Neuron (in vitro differentiated cells): ENCODE data around the gene TRIM13.
A peak's percentile ranks its signal among the peaks of the same experiment; 100 is the strongest.
"Not testable (repeated sequence)": the region's sequence is repeated elsewhere in the genome, so short reads cannot be mapped to it uniquely, and the experiment has no call there.

Experiments used
- H2AFZ ChIP-seq: one replicate; pipeline ENCODE4 v1.6.1; 2013; ENCODE audit warnings: low read depth, mild to moderate bottlenecking, inconsistent platforms, low read length, moderate library complexity
- H3K27me3 ChIP-seq: one replicate; pipeline ENCODE4 v1.6.1; 2013; ENCODE audit warnings: low read length; ENCODE audit not compliant: insufficient read depth
- H3K36me3 ChIP-seq: one replicate; pipeline ENCODE4 v1.6.1; 2013; ENCODE audit warnings: low read length; ENCODE audit not compliant: insufficient read depth
- H3K4me1 ChIP-seq: one replicate; pipeline ENCODE4 v1.6.1; 2013; ENCODE audit warnings: low read length; ENCODE audit not compliant: insufficient read depth
- H3K4me3 ChIP-seq: 2 replicates; pipeline ENCODE4 v1.5.1; 2013; ENCODE audit warnings: mild to moderate bottlenecking, low read length, moderate library complexity
- H3K9me3 ChIP-seq: one replicate; pipeline ENCODE4 v1.6.1; 2013; ENCODE audit warnings: low read length

The TRIM13 gene

GRCh38 chr13:49977992-49978391, 18.9 kb upstream of the TRIM13 start:
- Histone ChIP-seq H3K36me3 (peaks cover 4% of the 10 kb centered on the region), H3K4me1 (no peaks in the 10 kb centered on the region), H2AFZ (no peak overlapping the region), H3K4me3 (no peak overlapping the region), H3K9me3 (no peaks in the 10 kb centered on the region), H3K27me3 (no peaks in the 10 kb centered on the region)

- H3K9me3 ChIP-seq, result no peaks in the 10 kb centered on the region
- H2AFZ ChIP-seq, result no peak overlapping the region
- H3K27me3 ChIP-seq, result no peaks in the 10 kb centered on the region
- H3K4me3 ChIP-seq, result no peak overlapping the region
- H3K36me3 ChIP-seq, result peaks cover 3% of the 10 kb centered on the region
- H3K4me1 ChIP-seq, result no peaks in the 10 kb centered on the region
These were observed 16.6 kb upstream of the TRIM13 start for GRCh38 chr13:49980266-49980665.

- no peaks in the 10 kb centered on the region for H3K9me3 ChIP-seq
- peaks cover 2% of the 10 kb centered on the region for H3K36me3 ChIP-seq
- H3K27me3 ChIP-seq, result no peaks in the 10 kb centered on the region
- H2AFZ ChIP-seq, result no peak overlapping the region
- no peak overlapping the region for H3K4me3 ChIP-seq
- no peaks in the 10 kb centered on the region for H3K4me1 ChIP-seq
These were observed 11.7 kb upstream of the TRIM13 start for GRCh38 chr13:49985129-49985528.

- no peak overlapping the region for H3K4me3 ChIP-seq
- H3K4me1 ChIP-seq, result no peaks in the 10 kb centered on the region
- H2AFZ ChIP-seq, result no peak overlapping the region
- no peaks in the 10 kb centered on the region for H3K9me3 ChIP-seq
- H3K27me3 ChIP-seq, result no peaks in the 10 kb centered on the region
- H3K36me3 ChIP-seq, result peaks cover 2% of the 10 kb centered on the region
These were observed 10.4 kb upstream of the TRIM13 start for GRCh38 chr13:49986471-49986870.

GRCh38 chr13:49990612-49991011, 6.2 kb upstream of the TRIM13 start:
- not testable (repeated sequence) for H3K27me3 ChIP-seq, H3K36me3 ChIP-seq, H3K4me3 ChIP-seq, H3K4me1 ChIP-seq, H2AFZ ChIP-seq, H3K9me3 ChIP-seq

GRCh38 chr13:49993111-49993510, 3.7 kb upstream of the TRIM13 start:
- Histone ChIP-seq H3K9me3 (no peaks in the 10 kb centered on the region), H3K36me3 (peaks cover 2% of the 10 kb centered on the region), H3K4me3 (no peak overlapping the region), H3K27me3 (no peaks in the 10 kb centered on the region), H2AFZ (no peak overlapping the region), H3K4me1 (peaks cover 4% of the 10 kb centered on the region)

- Histone ChIP-seq H3K4me1 (peaks cover 9% of the 10 kb centered on the region), H2AFZ (no peak overlapping the region), H3K9me3 (no peaks in the 10 kb centered on the region), H3K36me3 (peaks cover 4% of the 10 kb centered on the region), H3K4me3 (no peak overlapping the region), H3K27me3 (no peaks in the 10 kb centered on the region)
These were observed 3.2 kb upstream of the TRIM13 start for GRCh38 chr13:49993666-49994065.

GRCh38 chr13:49995625-49996101, 1.2 kb upstream of the TRIM13 start:
- H3K27me3 ChIP-seq, result no peaks in the 10 kb centered on the region
- peaks cover 21% of the 10 kb centered on the region for H3K36me3 ChIP-seq
- H2AFZ ChIP-seq, result no peak overlapping the region
- peaks cover 17% of the 10 kb centered on the region for H3K4me1 ChIP-seq
- H3K4me3 ChIP-seq, result no peak overlapping the region
- no peaks in the 10 kb centered on the region for H3K9me3 ChIP-seq

GRCh38 chr13:49996161-49996915, 504 bp upstream of the TRIM13 start:
- H3K4me1 ChIP-seq, result peaks cover 17% of the 10 kb centered on the region
- peaks cover 26% of the 10 kb centered on the region for H3K36me3 ChIP-seq
- H3K27me3 ChIP-seq, result no peaks in the 10 kb centered on the region
- no peaks in the 10 kb centered on the region for H3K9me3 ChIP-seq
- peak overlapping the region; percentile 44 for H3K4me3 ChIP-seq
- peak overlapping the region; percentile 95 for H2AFZ ChIP-seq

- no peaks in the 10 kb centered on the region for H3K9me3 ChIP-seq
- H3K4me3 ChIP-seq, result peak overlapping the region; percentile 76
- peaks cover 34% of the 10 kb centered on the region for H3K36me3 ChIP-seq
- no peak overlapping the region for H2AFZ ChIP-seq
- no peaks in the 10 kb centered on the region for H3K27me3 ChIP-seq
- peaks cover 17% of the 10 kb centered on the region for H3K4me1 ChIP-seq
These were observed 1.1 kb downstream of the TRIM13 start for GRCh38 chr13:49997955-49998354.

GRCh38 chr13:49998714-49999624, 2.1 kb downstream of the TRIM13 start:
- Histone ChIP-seq H3K27me3 (no peaks in the 10 kb centered on the region), H3K9me3 (no peaks in the 10 kb centered on the region), H3K4me1 (peaks cover 17% of the 10 kb centered on the region), H2AFZ (no peak overlapping the region), H3K4me3 (peak overlapping the region; percentile 76), H3K36me3 (peaks cover 38% of the 10 kb centered on the region)

- Histone ChIP-seq H2AFZ (no peak overlapping the region), H3K9me3 (peaks cover 2% of the 10 kb centered on the region), H3K4me1 (peaks cover 17% of the 10 kb centered on the region), H3K36me3 (peaks cover 49% of the 10 kb centered on the region), H3K4me3 (no peak overlapping the region), H3K27me3 (no peaks in the 10 kb centered on the region)
These were observed 4.4 kb downstream of the TRIM13 start for GRCh38 chr13:50001287-50001686.

- Histone ChIP-seq H3K27me3 (no peaks in the 10 kb centered on the region), H3K9me3 (peaks cover 2% of the 10 kb centered on the region), H3K36me3 (peaks cover 46% of the 10 kb centered on the region), H2AFZ (no peak overlapping the region), H3K4me1 (no peaks in the 10 kb centered on the region), H3K4me3 (no peak overlapping the region)
These were observed 9.7 kb downstream of the TRIM13 start for GRCh38 chr13:50006426-50007135.
